ENCODE results near the gene GATC. TPM values are rescaled to one million over a fixed set of nuclear protein-coding genes. Genes with fewer than 3 reads are reported as not detected.

The GATC gene
- total and polyA plus RNA-seq, 10 of the 15 experiments (the other 5 are each of a cell fraction or from before 2014, with no cell fraction given): 5.1 to 40.3 (median 22.9) TPM

DNA sequence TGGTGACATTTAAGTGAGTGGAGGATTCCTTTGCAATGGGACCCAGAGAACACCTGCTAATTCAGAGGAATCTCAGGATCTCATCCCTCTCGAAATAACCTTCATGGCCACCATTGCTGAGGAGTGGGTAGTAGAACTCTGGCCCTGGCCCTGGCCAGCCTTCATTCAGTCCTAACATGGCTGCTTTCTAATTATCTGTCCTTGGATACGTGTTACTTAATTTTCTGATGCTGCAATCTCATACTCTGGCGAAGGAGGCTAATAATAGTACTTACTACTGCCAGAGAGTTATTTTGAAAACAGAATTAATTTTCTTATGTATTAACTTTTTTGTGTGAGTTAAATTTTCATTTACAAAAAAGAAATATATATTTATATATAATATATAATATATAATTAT lies 20.4 kb upstream of the GATC start:
- Histone ChIP-seq H3K9ac (ENCODE audit: control insufficient read depth, insufficient read depth, low read length) (no peak overlapping the region), H3K27ac (ENCODE audit: control insufficient read depth, insufficient read depth) (no peak overlapping the region), H3K36me3 (ENCODE audit: control insufficient read depth in 2 of 2, insufficient read depth in 2 of 2, low read length in 1 of 2) (no peaks in the 10 kb centered on the region), H3K79me2 (ENCODE audit: control insufficient read depth, insufficient read depth, low read length) (no peaks in the 10 kb centered on the region), H3K9me3 (replicated peaks; ENCODE audit: control insufficient read depth, insufficient read depth, low read length) (no peaks in the 10 kb centered on the region), H3K4me2 (ENCODE audit: control insufficient read depth, insufficient read depth) (no peak overlapping the region), H3K27me3 (replicated peaks in 1 of 2; ENCODE audit: control insufficient read depth in 2 of 2, insufficient read depth in 2 of 2, low read length in 1 of 2) (no peaks in the 10 kb centered on the region; a peak in 1 of 4 replicates), H3K4me3 (no peak overlapping the region), H2AFZ (ENCODE audit: control insufficient read depth, low read depth, low read length) (no peak overlapping the region), H4K20me1 (ENCODE audit: control insufficient read depth, insufficient read depth) (no peaks in the 10 kb centered on the region), H3K4me1 (ENCODE audit: control insufficient read depth, insufficient read depth, low read length) (no peaks in the 10 kb centered on the region)
- POLR2A ChIA-PET: no interaction called here
- in situ Hi-C loops (cut with MboI): no loop called here
- TF ChIP-seq MLLT1 (IDR thresholded peaks at IDR 0.05) (no peak), ZNF592 (IDR thresholded peaks at IDR 0.05) (no peak)
- RAD21 ChIA-PET (ENCODE audit: unreplicated experiment): no interaction called here
- WGBS (ENCODE audit: insufficient coverage, insufficient replicate concordance, low lambda C conversion rate, missing lambda C conversion rate): 46% methylated on average over 3 of the region's 3 CpGs
- no peak for FAIRE-seq
- no peak for DNase-seq (ENCODE audit: low read depth, low spot score)
- BruUV-seq (replicated peaks): no TSS peak
- SMC1A ChIA-PET (ENCODE audit: uncharacterized antibody, unreplicated experiment): no interaction called here
- intact Hi-C loops (cut with micrococcal nuclease; ENCODE audit: unreplicated experiment): no loop called here
- no peak for ATAC-seq
- CTCF ChIA-PET: no interaction called here

Measured in GM12878 (cell line).